ENCODE data around the gene IRF4.

DNA sequence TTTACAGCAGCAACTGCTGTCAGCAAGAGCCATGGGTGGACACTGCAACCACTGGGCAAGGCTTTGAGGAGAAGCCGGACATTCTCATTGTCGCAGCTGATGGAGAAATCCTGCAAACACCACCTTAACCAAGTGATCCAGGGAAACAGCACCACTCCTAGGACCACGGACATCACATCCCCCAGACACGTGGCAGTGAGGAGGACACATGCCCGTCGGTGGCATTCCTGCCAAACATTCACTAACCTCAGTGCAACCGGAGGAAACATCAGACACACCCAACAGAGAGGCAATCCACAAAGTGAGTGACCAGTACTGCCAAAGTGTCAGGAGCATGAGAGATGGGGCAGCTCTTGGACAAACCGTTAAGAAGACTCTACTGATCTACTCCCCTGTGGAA, 16.6 kb upstream of the IRF4 start:
- no peak for TF ChIP-seq EZH2 (IDR thresholded peaks at IDR 0.05)
- TF ChIP-seq, protein P1, sequence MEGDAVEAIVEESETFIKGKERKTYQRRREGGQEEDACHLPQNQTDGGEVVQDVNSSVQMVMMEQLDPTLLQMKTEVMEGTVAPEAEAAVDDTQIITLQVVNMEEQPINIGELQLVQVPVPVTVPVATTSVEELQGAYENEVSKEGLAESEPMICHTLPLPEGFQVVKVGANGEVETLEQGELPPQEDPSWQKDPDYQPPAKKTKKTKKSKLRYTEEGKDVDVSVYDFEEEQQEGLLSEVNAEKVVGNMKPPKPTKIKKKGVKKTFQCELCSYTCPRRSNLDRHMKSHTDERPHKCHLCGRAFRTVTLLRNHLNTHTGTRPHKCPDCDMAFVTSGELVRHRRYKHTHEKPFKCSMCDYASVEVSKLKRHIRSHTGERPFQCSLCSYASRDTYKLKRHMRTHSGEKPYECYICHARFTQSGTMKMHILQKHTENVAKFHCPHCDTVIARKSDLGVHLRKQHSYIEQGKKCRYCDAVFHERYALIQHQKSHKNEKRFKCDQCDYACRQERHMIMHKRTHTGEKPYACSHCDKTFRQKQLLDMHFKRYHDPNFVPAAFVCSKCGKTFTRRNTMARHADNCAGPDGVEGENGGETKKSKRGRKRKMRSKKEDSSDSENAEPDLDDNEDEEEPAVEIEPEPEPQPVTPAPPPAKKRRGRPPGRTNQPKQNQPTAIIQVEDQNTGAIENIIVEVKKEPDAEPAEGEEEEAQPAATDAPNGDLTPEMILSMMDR (IDR thresholded peaks at IDR 0.05): no peak
